OCI-LY1 (cell line): ENCODE results near the gene PRLR.

Experiments
- CTCF ChIP-seq: fragments of 200-600 bp; sonication (generic), shearing (Covaris generic); IDR thresholded peaks from 2 replicates; pipeline ENCODE4 v1.5.1; 2017; ENCODE audit warnings: mild to moderate bottlenecking, antibody characterized with exemption, low read length, moderate library complexity, mixed read lengths
- EZH2 ChIP-seq: fragments of 200-600 bp; sonication (generic), shearing (Covaris generic); IDR thresholded peaks from 2 replicates; pipeline ENCODE4 v1.8.0; 2017; ENCODE audit warnings: borderline replicate concordance, mixed run types, mild to moderate bottlenecking, antibody characterized with exemption, low read length, moderate library complexity, mixed read lengths

GRCh38 chr5:35001842-35002241 is 228.4 kb downstream of the PRLR start:
- no peak for TF ChIP-seq CTCF
- no peak for TF ChIP-seq EZH2
